NB4 (cell line): ENCODE results near the gene PHF21B.
"Not testable (repeated sequence)": the region's sequence is repeated elsewhere in the genome, so short reads cannot be mapped to it uniquely, and the experiment has no call there.

Experiments
- DNase-seq: peaks from one replicate; pipeline ENCODE4 v3.0.0; 2010; ENCODE audit warnings: low read depth
- H3K4me3 ChIP-seq: one replicate; pipeline ENCODE4 v1.5.1; 2011; ENCODE audit warnings: mild to moderate bottlenecking, low read depth, low read length, moderate library complexity
- MYC ChIP-seq: IDR thresholded peaks from 2 replicates; pipeline ENCODE4 v1.6.1; 2011; ENCODE audit warnings: low read depth, low read length
- POLR2A ChIP-seq: IDR thresholded peaks from 2 replicates; pipeline ENCODE4 v1.6.1; 2011; ENCODE audit warnings: mild to moderate bottlenecking; ENCODE audit not compliant: insufficient read length; ENCODE audit errors: extremely low read depth
- TF ChIP-seq, protein P1 (sequence below): IDR thresholded peaks from 2 replicates; pipeline ENCODE4 v1.6.1; 2011; ENCODE audit warnings: low read depth, low read length
- TF ChIP-seq, protein P2 (sequence below): IDR thresholded peaks from one replicate; pipeline ENCODE4 v1.5.1; 2012; ENCODE audit warnings: low read depth, low read length

PHF21B gene

DNA sequence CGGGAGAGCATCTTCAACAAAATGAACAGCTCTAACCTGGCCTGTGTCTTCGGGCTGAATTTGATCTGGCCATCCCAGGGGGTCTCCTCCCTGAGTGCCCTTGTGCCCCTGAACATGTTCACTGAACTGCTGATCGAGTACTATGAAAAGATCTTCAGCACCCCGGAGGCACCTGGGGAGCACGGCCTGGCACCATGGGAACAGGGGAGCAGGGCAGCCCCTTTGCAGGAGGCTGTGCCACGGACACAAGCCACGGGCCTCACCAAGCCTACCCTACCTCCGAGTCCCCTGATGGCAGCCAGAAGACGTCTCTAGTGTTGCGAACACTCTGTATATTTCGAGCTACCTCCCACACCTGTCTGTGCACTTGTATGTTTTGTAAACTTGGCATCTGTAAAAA, 147.5 kb downstream of the PHF21B start:
- no peak for DNase-seq
- H3K4me3 ChIP-seq = no peak overlapping the region
- no peak for TF ChIP-seq MYC
- TF ChIP-seq, protein P1, sequence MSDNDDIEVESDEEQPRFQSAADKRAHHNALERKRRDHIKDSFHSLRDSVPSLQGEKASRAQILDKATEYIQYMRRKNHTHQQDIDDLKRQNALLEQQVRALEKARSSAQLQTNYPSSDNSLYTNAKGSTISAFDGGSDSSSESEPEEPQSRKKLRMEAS = no peak
- no peak for TF ChIP-seq POLR2A
- TF ChIP-seq, protein P2, sequence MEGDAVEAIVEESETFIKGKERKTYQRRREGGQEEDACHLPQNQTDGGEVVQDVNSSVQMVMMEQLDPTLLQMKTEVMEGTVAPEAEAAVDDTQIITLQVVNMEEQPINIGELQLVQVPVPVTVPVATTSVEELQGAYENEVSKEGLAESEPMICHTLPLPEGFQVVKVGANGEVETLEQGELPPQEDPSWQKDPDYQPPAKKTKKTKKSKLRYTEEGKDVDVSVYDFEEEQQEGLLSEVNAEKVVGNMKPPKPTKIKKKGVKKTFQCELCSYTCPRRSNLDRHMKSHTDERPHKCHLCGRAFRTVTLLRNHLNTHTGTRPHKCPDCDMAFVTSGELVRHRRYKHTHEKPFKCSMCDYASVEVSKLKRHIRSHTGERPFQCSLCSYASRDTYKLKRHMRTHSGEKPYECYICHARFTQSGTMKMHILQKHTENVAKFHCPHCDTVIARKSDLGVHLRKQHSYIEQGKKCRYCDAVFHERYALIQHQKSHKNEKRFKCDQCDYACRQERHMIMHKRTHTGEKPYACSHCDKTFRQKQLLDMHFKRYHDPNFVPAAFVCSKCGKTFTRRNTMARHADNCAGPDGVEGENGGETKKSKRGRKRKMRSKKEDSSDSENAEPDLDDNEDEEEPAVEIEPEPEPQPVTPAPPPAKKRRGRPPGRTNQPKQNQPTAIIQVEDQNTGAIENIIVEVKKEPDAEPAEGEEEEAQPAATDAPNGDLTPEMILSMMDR = no peak

DNA sequence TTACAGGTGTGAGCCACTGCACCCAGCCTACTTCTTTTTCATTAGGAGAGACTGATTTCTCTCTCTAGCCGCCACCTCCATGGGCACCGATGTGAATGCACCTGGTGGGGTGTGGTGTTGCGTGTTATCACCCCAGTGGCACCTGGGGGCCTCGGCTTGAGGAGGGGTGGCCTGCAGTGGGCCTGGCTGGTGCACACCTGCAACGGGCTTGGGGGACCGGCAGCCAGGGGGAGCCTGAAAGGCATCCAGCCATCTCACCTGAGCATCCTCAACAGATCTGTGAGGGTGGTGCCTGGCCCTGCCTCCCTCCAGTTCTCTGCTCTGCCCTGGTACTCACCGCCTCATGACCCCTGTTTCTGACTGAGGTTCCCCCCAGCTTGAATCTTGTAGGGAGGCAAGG, 148.6 kb downstream of the PHF21B start:
- H3K4me3 ChIP-seq = no peak overlapping the region
- DNase-seq = no peak
- no peak for TF ChIP-seq POLR2A
- TF ChIP-seq, protein P1 = no peak
- TF ChIP-seq, protein P2 = no peak
- TF ChIP-seq MYC = no peak

DNA sequence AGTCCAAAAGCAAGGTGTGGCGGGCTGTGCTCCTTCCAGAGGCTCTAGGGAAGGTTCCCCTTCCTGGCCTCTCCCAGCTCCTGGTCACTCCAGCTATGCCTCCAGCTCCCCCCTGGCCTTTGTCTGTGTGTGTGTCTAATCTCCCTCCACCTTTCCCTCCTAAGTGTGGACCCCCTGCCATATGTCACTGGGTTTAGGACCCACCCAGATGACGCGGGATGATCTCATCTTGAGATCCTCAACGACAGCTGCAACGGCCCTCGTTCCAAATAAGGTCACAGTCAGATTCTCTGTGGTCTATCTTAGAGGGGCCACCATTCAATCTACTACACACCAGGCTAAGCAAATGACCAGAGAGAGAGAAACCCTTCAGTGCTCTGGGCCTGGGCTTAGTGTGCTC, 149.5 kb downstream of the PHF21B start:
- no peak for TF ChIP-seq MYC
- no peak for TF ChIP-seq POLR2A
- TF ChIP-seq, protein P1 = no peak
- TF ChIP-seq, protein P2 = no peak
- DNase-seq = no peak
- H3K4me3 ChIP-seq = no peak overlapping the region

DNA sequence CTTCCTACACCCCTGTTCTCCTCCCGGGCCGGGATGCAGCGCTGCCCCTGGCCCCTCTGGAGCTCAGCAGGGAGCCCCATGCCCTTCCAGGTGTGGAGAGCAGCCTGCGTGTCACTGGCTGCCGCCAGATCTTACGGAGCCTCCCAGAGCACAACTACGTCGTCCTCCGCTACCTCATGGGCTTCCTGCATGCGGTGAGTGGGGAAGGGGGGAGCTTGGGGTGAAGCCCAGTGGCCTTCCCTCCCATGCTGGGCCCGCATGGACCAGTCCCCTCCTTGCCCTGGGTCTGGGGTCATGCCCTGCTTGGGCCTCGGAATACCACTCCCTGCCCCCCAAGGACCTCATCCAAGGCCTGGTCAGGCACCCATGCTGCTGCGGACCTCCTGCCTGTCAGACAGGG, 150.2 kb downstream of the PHF21B start:
- TF ChIP-seq, protein P2 = no peak
- TF ChIP-seq POLR2A = no peak
- TF ChIP-seq, protein P1 = no peak
- no peak for TF ChIP-seq MYC
- DNase-seq = no peak
- no peak overlapping the region for H3K4me3 ChIP-seq

DNA sequence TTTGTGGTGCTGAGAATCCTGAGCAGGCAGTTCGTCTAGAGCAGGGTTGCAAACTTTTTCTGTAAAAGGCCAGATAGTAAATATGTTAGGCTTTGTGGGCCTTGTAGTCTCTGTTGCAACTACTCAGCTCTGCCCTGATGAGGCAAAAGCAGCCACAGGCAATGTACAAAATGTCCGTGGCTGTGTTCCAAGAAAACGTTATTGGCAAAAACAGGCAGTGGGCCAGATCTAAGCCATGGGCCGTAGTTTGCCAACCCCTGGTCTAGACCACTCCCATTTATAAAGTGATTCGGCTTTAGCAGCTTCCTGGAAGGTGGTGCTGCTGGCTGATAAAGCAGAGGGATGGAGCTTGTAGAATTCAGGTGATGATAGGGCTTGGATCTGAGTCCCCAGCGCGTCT, 151.0 kb downstream of the PHF21B start:
- not testable (repeated sequence) for H3K4me3 ChIP-seq, DNase-seq

DNA sequence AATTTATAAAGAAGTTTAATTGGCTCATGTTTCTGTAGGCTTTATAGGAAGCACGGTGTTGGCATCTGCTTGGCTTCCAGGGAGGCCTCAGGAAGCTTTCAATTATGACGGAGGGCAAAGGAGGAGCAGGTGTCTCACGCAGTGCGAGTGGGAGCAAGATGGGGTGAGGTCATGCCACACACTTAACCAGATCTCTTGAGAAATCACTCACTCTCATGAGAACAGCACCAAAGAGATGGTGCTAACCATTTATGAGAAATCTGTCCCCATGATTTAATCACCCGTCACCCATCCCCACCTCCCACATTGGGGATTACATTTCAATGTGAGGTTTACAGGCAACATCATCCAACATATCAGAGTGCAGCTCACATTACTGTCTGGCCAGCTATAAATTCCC, 153.9 kb downstream of the PHF21B start:
- no peak for DNase-seq
- TF ChIP-seq, protein P1 = no peak
- TF ChIP-seq MYC (no peak), POLR2A (no peak)
- TF ChIP-seq, protein P2 = no peak
- H3K4me3 ChIP-seq = no peak overlapping the region

DNA sequence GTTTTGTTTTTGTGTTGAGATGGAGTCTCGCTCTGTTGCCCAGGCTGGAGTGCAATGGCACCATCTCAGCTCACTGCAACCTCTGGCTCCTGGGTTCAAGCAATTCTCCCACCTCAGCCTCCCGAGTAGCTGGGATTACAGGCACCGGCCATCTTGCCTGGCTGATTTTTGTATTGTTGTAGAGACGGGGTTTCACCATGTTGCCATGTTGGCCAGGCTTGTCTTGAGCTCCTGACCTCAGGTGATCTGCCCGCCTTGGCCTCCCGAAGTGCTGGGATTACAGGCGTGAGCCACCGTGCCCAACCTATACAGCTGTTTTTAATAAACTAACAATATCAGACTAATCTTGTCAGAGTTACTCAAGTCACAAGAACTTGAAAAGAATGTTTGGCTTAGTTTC, 155.2 kb downstream of the PHF21B start:
- DNase-seq = not testable (repeated sequence)

More for the DNA sequence above, 155.2 kb downstream of the PHF21B start:
- H3K4me3 ChIP-seq = not testable (repeated sequence)
